Activated B cell treated with CpG ODN at 0.5 μM for 24 hours (primary cell): ENCODE results near the gene REEP6. TPM values are rescaled to one million over a fixed set of nuclear protein-coding genes. Genes with fewer than 3 reads are reported as not detected.
"Not testable (repeated sequence)": the region's sequence is repeated elsewhere in the genome, so short reads cannot be mapped to it uniquely, and the experiment has no call there.

ENCODE experiments used
- ATAC-seq: fragments of 200-7000 bp; cut with Tn5 transposase; one replicate; pipeline ENCODE4 v1.10.0; 2021; ENCODE audit warnings: low read depth, mild to moderate bottlenecking, moderate library complexity
- CTCF ChIA-PET: fragments of 350-600 bp; sonication (Branson Sonifier 250); formaldehyde crosslinking; loops from one replicate; lab custom pipeline; 2021; ENCODE audit warnings: antibody characterized with exemption; lab: Charles Lee
- POLR2A ChIA-PET: fragments of 350-600 bp; sonication (Branson Sonifier 250); formaldehyde crosslinking; loops from one replicate; lab custom pipeline; 2021; ENCODE audit warnings: antibody characterized with exemption; lab: Charles Lee
- DNase-seq: peaks from one replicate; pipeline ENCODE4 v3.0.0; 2022
- H3K27ac Mint-ChIP-seq: one replicate; pipeline ENCODE4 v1.8.0; 2020; ENCODE audit warnings: mixed read lengths
- H3K27me3 Mint-ChIP-seq: one replicate; pipeline ENCODE4 v1.8.0; 2021; ENCODE audit warnings: mixed read lengths
- H3K36me3 Mint-ChIP-seq: one replicate; pipeline ENCODE4 v1.8.0; 2021; ENCODE audit warnings: low read depth, mixed read lengths
- H3K4me1 Mint-ChIP-seq: one replicate; pipeline ENCODE4 v1.8.0; 2021; ENCODE audit warnings: mixed read lengths
- H3K4me3 Mint-ChIP-seq: one replicate; pipeline ENCODE4 v1.8.0; 2020; ENCODE audit warnings: mild to moderate bottlenecking, mixed read lengths
- H3K9me3 Mint-ChIP-seq: one replicate; pipeline ENCODE4 v1.8.0; 2020; ENCODE audit warnings: mixed read lengths
- CTCF ChIP-seq: fragments of 200-600 bp; IDR thresholded peaks from one replicate; pipeline ENCODE4 v1.8.0; 2022; ENCODE audit warnings: antibody characterized with exemption, mild to moderate bottlenecking
- intact Hi-C: fragments of 100-400 bp; cut with micrococcal nuclease; formaldehyde crosslinking; loops from one replicate; pipeline ENCODE4 v1.15.1; 2024
- total RNA-seq: library from RNA; stranded (reverse); gene quantifications from 2 replicates; pipeline ENCODE4 v1.2.3, GENCODE V29; 2022

Gene REEP6
- total RNA-seq, 1 donor from 2014 or later: 1.1 TPM

- ATAC-seq: no peak
- H3K4me1 Mint-ChIP-seq: peaks cover 3% of the 10 kb centered on the region
- DNase-seq: no peak
- H3K4me3 Mint-ChIP-seq: no peak overlapping the region
- CTCF ChIA-PET: no interaction called here
- TF ChIP-seq CTCF: no peak
- H3K36me3 Mint-ChIP-seq: no peaks in the 10 kb centered on the region
- POLR2A ChIA-PET: no interaction called here
- no peaks in the 10 kb centered on the region for H3K9me3 Mint-ChIP-seq
- H3K27me3 Mint-ChIP-seq: peaks cover 42% of the 10 kb centered on the region
- intact Hi-C loops: no loop called here
- H3K27ac Mint-ChIP-seq: no peak overlapping the region
These were observed 38.4 kb downstream of the REEP6 start for GRCh38 chr19:1529430-1529816.

- POLR2A ChIA-PET, H3K27ac Mint-ChIP-seq, H3K9me3 Mint-ChIP-seq, H3K4me1 Mint-ChIP-seq, H3K4me3 Mint-ChIP-seq, ATAC-seq, H3K36me3 Mint-ChIP-seq, DNase-seq, CTCF ChIA-PET, intact Hi-C loops: not testable (repeated sequence)
- peaks cover 32% of the 10 kb centered on the region for H3K27me3 Mint-ChIP-seq
These were observed 39.9 kb downstream of the REEP6 start for GRCh38 chr19:1530856-1531255.

GRCh38 chr19:1531587-1531986, 40.6 kb downstream of the REEP6 start:
- peaks cover 25% of the 10 kb centered on the region for H3K27me3 Mint-ChIP-seq
- H3K9me3 Mint-ChIP-seq: no peaks in the 10 kb centered on the region
- H3K27ac Mint-ChIP-seq: no peak overlapping the region
- intact Hi-C loops: no loop called here
- POLR2A ChIA-PET: no interaction called here
- no peaks in the 10 kb centered on the region for H3K4me1 Mint-ChIP-seq
- DNase-seq: no peak
- ATAC-seq: no peak
- TF ChIP-seq CTCF: no peak
- H3K36me3 Mint-ChIP-seq: no peaks in the 10 kb centered on the region
- no peak overlapping the region for H3K4me3 Mint-ChIP-seq
- CTCF ChIA-PET: no interaction called here

GRCh38 chr19:1532003-1532402, 41.0 kb downstream of the REEP6 start:
- no peak for DNase-seq
- Mint-ChIP-seq H3K36me3 (no peaks in the 10 kb centered on the region), H3K4me1 (no peaks in the 10 kb centered on the region), H3K9me3 (no peaks in the 10 kb centered on the region), H3K4me3 (no peak overlapping the region), H3K27ac (no peak overlapping the region), H3K27me3 (peaks cover 22% of the 10 kb centered on the region)
- intact Hi-C loops: no loop called here
- no peak for ATAC-seq
- POLR2A ChIA-PET: no interaction called here
- CTCF ChIA-PET: no interaction called here
- no peak for TF ChIP-seq CTCF

GRCh38 chr19:1533510-1534150, 42.6 kb downstream of the REEP6 start:
- H3K27me3 Mint-ChIP-seq: peaks cover 16% of the 10 kb centered on the region
- DNase-seq (no peak), ATAC-seq (no peak)
- no peak for TF ChIP-seq CTCF
- no peak overlapping the region for H3K27ac Mint-ChIP-seq
- no peaks in the 10 kb centered on the region for H3K36me3 Mint-ChIP-seq
- POLR2A ChIA-PET: interaction anchor here (0.7 kb wide), 1 partner anchor 56 kb away, joined by 5 read pairs; no protein-coding TSS in a partner anchor
- CTCF ChIA-PET: no interaction called here
- H3K4me3 Mint-ChIP-seq: no peak overlapping the region
- no peaks in the 10 kb centered on the region for H3K9me3 Mint-ChIP-seq
- intact Hi-C loops: no loop called here
- no peaks in the 10 kb centered on the region for H3K4me1 Mint-ChIP-seq

GRCh38 chr19:1534972-1535371, 44.0 kb downstream of the REEP6 start:
- intact Hi-C loops: no loop called here
- no peak overlapping the region for H3K4me3 Mint-ChIP-seq
- ATAC-seq (no peak), DNase-seq (no peak)
- TF ChIP-seq CTCF: no peak
- H3K9me3 Mint-ChIP-seq: no peaks in the 10 kb centered on the region
- ChIA-PET CTCF (no interaction called here), POLR2A (interaction anchor here (0.6 kb wide), 1 partner anchor 56 kb away, joined by 4 read pairs; the partner anchor contains the start of gene C19orf25)
- no peaks in the 10 kb centered on the region for H3K4me1 Mint-ChIP-seq
- H3K27ac Mint-ChIP-seq: no peak overlapping the region
- peaks cover 14% of the 10 kb centered on the region for H3K27me3 Mint-ChIP-seq
- H3K36me3 Mint-ChIP-seq: no peaks in the 10 kb centered on the region

GRCh38 chr19:1535699-1536098, 44.7 kb downstream of the REEP6 start:
- H3K27ac Mint-ChIP-seq, POLR2A ChIA-PET, CTCF ChIA-PET, H3K9me3 Mint-ChIP-seq, DNase-seq, H3K36me3 Mint-ChIP-seq, H3K4me1 Mint-ChIP-seq, intact Hi-C loops, ATAC-seq, H3K4me3 Mint-ChIP-seq: not testable (repeated sequence)
- peaks cover 16% of the 10 kb centered on the region for H3K27me3 Mint-ChIP-seq
